Activated T-cell treated with anti-CD3 and anti-CD28 coated beads, Interleukin-2, amount 50 U/mL, for 1 hour (primary cell): Measurements from ENCODE around the gene ASPHD1.
A peak's percentile ranks its signal among the peaks of the same experiment; 100 is the strongest.
"Not testable (repeated sequence)": the region's sequence is repeated elsewhere in the genome, so short reads cannot be mapped to it uniquely, and the experiment has no call there.

Source experiments
- DNase-seq: peaks from one replicate; pipeline ENCODE4 v3.0.0-alpha.2; 2020

ASPHD1 gene

DNA sequence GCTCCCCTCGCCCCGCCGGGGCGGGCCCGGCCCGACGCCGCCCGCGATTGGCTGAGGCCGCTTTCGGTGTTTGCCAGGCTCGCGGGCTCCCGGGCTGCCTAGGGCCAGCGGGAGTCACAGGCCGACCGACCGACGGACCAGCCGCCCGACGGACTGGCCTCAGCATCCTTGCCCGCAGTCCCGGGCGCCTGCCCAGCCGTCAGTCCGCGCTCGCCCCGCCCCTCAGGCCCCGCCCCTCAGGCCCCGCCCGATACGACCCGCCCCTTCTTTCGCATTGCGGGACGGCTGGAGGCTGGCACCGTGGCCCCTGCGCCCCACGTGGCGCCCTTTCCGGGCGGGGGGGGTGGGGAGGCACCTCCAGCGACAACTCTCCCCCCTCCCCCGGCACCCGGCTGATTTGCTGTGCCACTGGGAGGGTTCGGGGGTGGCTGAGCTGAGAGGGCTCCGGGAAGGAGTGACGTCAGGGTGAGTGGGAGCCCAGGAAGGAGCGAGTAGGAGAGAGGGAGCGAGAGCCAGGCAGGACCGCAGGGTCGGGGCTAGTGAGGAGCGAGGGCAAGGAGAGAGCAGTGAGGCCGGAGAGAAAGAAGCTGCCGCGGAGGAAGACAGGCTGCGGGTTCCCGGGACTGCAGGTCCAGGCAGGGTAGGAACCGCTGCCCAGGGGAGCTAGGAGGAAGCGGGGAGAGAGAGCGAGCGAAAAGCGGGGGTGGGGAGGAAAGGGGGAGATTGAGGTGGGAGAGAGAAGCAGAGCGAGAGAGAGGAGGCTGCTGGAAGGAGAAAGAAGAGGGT lies at the start of gene ASPHD1:
Gene ASPHD1, plus strand, starts transcription at position 387 of the 786 bp plus-strand sequence. CDS start 484 bp downstream, outside the sequence.
- DNase-seq: peak; percentile 89

- no peak for DNase-seq
Observed at GRCh38 chr16:29850998-29851397, 49.3 kb upstream of the ASPHD1 start.

GRCh38 chr16:29852654-29853053 lies 47.6 kb upstream of the ASPHD1 start:
- DNase-seq: no peak

DNA sequence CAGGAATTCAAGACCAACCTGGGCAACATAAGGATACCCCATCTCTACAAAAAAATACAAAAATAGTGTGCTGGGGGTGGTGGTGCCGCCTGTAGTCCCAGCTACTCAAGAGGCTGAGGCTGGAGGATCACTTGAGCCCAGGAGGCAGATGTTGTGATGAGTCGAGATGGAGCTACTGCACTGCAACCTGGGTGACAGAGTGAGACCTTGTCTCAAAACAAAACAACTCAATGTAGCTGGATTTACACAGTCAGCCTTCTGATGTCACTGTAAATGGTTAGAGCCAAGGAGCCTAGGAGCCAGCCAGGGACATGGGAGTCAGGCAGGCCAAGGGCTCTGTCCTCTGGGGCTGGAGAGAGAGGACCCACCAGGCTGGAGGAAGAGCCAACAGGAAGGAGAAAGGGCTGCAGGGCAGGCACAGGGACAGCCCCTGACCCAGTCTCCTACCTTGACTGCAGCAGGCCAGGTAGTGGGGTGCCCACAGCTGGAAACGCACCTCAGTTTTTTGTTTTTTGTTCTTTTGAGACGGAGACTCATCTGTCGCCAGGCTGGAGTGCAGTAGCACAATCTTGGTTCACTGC lies 45.7 kb upstream of the ASPHD1 start:
- no peak for DNase-seq

DNA sequence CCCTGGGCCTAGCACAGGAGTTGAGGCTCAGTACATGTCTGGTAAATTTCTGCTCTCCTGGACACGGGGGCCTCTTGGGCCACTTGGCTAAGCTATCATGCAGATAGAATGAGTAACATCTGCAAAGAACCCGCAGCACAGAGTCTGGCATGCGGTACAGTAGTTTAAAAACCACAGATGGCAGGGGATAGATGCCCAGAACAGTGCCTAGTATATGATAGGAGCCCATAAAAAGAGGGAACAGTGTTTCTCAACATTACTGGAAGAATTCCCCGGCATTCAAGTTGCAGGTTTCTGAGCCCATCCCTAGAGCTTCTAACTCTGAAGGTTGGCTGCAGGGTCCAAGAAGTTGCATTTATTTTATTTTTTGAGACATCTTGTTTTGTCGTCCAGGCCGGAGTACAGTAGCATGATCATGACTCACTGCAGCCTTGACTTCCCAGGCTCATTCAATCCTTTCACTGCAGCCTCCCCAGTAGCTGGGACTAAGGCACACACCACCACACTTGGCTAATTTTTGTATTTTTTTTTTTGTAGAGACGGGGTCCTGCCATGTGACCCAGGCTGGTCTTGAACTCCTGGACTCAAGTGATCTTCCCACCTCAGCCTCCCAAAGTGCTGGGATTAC lies 43.0 kb upstream of the ASPHD1 start:
- DNase-seq: no peak

DNA sequence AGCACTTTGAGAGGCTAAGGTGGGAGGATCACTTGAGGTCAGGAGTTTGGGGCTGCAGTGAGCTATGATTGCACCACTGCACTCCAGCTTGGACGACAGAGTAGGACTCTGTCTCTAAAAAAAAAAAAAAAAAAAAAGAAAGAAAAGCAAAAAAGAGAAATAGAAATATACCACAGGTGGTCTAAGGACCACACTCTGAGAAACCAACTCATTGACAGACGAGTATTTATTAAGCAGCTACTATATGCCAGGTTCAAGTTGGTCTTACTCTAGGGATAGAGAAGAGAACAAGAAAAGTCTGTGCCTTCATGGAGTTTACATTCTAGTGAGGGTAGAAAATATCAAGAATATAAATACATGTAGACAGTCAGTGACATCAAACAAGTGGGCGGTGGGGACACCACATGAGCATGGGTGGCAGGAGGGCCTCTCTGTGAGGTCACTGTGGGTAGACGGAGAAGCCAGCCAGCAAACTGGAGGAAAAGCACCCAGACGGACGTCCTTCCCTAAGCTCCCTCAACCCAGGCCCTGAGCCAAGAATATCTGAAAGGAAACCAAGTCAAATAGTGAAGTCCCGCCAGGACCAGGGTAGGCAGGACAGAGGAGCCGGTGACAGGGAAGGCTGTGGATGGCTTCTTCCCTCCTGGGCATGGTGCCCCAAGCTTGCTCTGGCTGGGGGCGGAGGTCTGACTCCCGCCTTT lies 42.0 kb upstream of the ASPHD1 start:
- no peak for DNase-seq

DNA sequence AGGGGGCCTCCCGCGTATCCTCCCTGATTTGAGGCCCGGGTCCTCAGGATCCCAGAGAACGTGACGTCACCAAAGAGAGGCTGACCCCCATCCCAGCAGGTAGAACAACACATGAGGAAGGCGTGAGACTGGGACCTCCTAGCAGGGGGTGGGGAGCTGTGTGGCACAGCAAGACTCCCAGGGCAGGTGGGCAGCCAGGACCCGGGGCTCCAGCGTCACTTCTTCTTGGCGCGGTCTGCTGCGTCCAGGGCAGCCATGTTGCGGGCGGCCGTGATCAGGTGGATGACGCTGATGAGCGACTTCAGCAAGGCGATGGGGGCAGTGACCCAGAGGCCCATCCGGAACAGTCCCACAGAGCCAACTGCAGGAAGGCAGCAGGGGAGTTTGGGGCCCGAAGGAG lies 41.3 kb upstream of the ASPHD1 start:
- no peak for DNase-seq

DNA sequence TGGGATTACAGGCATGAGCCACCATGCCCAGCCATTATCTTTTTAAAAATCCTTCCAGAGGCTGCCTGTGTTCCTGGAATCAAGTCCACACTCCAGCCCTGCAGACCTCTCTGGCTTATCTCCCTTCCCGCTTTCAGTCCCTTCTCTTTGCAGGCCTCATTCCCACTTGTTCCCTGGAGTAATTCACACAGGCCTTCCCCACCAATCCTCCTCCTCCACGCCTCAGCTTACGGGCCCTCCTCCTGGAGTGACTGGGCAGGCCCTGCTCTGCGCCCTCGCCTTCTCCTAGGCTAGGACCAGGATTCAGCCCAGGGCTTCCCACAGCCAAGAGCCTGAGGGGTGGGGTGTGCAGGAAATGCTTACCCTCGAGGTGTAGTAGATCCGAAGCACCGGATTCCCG lies 40.1 kb upstream of the ASPHD1 start:
- no peak for DNase-seq

DNA sequence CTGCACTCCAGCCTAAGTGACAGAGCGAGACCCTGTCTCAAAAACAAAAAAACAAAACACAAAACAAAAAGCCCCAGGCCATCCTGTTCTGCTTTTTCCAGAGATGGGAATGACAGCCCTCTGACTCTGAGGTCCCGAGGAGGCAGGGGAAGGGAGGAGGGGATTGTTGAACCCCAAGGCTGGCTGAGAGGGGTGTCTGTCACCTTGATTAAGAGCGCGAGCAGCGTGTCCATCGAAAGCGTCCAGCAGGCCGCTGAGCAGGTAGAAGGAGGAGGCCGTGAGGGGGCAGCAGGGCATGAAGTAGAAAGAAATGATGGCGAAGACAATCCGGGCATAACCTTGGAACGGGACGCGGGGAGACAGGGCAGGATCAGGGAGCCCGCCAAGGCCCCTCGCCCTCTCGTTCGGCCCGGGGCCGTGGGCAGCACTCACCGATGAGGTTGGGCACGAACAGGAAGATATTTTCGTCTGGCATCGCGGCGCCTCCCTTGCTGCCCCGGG lies 37.9 kb upstream of the ASPHD1 start:
- DNase-seq: no peak

- DNase-seq: peak; percentile 92
Observed at GRCh38 chr16:29862884-29863668, 37.2 kb upstream of the ASPHD1 start, which contains the start of gene CDIPT. CDIPT (minus strand) TSS chr16:29863226; CDS start chr16:29862857, 369 bp downstream.

DNA sequence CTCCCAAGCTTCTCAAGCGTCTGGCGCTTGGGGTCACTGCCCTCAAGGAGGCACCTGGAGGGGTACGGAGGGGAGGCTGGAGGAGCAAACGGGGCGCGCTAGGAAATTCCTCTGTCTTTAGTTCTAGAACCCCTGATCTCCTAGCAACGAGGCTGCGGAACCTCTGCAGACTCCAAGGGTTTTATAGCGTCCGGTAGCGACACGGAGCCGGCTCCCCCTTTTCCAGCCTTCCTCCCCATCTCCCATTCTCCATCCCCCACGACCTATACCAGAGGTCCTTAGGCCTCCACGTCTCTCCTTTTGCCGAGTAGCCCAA lies 36.7 kb upstream of the ASPHD1 start:
- DNase-seq: no peak

DNA sequence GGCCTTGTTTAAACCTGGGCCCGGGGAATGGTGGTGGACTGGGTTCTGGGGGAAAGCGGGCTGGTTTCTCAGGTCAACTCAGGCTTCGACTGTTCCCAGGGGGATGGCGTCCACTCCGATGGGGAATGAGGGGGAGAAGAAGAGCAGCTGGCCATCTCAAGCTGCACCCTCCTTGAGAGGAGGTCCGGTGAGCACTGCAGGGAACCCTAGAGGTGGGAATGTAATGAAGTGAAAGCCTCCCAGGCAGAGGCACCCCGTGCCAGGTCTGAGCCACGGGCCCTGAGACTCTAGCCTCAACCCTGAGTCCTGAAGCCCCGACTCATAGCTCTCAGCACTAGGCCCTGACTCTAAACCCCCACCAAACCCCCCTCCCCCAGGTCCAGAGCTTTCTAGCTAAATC lies 36.1 kb upstream of the ASPHD1 start:
- DNase-seq: no peak

DNA sequence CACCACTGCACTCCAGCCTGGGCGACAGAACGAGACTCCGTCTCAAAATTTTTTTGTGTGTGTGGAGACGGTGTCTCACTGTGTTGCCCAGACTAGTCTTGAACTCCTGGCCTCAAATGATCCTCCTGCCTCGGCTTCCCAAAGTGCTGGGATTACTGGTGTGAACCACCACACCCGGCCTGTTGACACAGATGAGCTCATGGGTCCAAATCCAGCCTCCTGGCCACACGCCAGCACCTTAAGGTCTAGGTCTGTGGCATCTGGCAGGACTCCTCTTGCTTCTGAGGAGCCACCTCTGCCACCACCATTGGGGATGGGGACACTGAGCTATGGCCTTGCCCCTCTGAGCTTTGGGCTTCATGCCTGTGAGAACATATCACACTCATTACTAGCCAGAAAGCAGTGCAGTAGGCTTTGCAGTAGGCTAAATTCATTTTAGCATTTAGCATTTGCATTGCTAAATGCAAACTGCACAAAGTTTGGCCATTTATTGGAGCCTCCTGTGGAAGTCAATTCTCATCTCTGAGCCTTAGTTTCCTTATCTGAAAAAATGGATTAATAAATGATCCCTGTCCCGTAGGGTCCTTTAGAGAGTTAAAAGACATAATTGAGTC lies 31.8 kb upstream of the ASPHD1 start:
- no peak for DNase-seq

DNA sequence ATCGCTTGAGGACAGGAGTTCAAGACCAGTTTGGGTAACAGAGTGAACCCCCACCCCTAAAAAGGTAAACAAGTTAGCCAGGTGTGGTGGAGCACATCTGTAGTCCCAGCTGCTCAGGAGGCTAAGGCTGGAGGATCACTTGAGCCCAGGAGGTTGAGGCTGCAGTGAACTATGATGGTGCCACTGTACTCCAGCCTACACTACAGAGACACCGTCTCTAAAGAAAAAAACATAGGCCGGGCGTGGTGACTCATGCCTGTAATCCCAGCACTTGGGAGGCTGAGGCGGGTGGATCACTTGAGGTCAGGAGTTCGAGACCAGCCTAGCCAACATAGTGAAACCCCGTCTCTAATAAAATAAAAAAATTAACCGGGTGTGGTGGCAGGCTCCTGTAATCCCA lies 31.2 kb upstream of the ASPHD1 start:
- DNase-seq: not testable (repeated sequence)

DNA sequence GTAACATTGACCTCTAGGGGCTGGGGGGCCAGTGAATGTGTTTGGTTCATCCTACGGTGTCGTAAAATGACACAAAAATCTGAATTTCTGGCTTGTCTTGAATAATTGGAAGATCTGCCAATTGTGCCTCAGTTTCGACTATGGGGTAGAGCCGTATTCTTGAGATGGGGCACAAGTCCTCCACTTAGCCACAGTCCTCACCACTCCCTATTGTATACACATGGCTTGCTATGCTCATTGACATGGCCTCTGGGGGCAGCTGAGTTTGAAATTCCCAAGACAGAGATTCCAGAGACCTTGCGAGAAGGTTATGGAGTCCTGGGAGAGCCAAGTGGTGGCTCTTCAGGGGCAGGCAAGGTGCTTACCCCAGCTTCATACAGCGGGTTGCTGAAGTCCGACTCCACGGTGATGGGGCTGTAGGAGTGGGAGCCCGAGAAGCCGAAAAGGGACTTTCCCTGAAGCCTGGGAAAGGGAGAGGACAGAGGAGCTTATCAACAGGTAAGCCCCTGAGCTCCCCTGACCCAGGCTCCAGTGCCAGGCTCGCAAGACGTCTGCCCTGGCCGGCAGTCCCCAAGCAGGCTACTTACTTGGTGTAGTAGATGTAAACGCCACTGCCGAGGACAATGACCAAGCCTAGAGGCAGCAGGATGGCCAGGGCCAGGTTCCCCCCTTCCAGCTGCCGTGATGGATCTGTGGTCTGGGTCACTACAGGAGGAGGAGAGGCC lies 28.3 kb upstream of the ASPHD1 start:
- DNase-seq: no peak

- no peak for DNase-seq
Observed at GRCh38 chr16:29873319-29873718, 27.0 kb upstream of the ASPHD1 start.

DNA sequence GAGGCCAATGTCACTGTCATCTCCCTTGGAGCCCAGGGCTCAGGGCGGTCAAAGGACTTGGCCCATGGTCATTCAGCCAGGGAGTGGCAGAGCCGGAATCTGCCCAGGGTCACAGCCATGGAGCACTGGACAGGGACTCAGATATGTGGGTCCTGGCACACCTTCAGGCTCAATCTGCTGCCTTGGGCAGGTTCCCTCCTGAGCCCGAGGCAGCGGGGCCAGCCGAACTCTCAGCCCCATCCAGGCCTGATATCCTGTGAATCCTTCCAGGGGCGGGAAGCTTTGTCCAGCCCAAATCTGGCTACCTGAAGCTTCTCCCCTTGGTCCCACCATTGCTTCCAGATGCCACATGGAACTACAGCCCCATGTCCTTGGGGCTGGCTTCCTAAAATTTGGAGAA lies 25.1 kb upstream of the ASPHD1 start:
- no peak for DNase-seq

DNA sequence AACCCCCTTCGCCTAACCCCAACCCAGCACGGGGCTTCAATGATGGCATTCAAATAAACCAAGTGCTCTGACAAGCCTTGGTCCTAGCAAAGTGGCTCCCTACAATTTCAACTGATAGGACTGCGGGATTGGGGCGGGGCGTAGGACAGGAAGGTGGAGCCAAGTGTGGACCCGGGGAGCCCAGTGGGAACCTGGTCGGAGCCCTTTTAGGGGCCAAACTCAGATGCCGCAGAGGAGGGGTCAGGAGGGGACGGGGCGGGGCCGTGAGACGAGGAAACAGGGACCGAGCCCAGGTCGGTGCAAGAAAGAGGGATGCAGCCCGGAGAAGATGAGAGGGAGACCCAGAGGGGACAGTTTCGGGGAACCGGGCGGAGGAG lies 24.1 kb upstream of the ASPHD1 start:
- no peak for DNase-seq

- peak; percentile 55 for DNase-seq
Observed at GRCh38 chr16:29876594-29877249, 23.6 kb upstream of the ASPHD1 start.

GRCh38 chr16:29877266-29877961 lies 22.9 kb upstream of the ASPHD1 start:
- peak; percentile 46 for DNase-seq
